HepG2 (cell line): ENCODE results near the gene FBXW12.

Experiments used
- EZH2 ChIP-seq: conservative IDR thresholded peaks from 2 replicates; pipeline ENCODE4 v1.6.1; 2012; ENCODE audit warnings: mild to moderate bottlenecking, low read depth, low read length, moderate library complexity
- GPN1 ChIP-seq: sonication (generic); formaldehyde crosslinking; IDR thresholded peaks from 2 replicates; pipeline ENCODE4 v1.5.1; 2020; ENCODE audit warnings: missing genetic modification reagents, borderline replicate concordance
- NFATC3 ChIP-seq: sonication (generic); formaldehyde crosslinking; IDR thresholded peaks from 2 replicates; pipeline ENCODE4 v1.5.1; 2020; ENCODE audit warnings: mild to moderate bottlenecking, missing genetic modification reagents
- PRDM4 ChIP-seq: sonication (generic); formaldehyde crosslinking; IDR thresholded peaks from 2 replicates; pipeline ENCODE4 v1.9.0; 2021; ENCODE audit warnings: missing genetic modification reagents, borderline replicate concordance
- TF ChIP-seq, protein P1 (sequence below): sonication (generic); formaldehyde crosslinking; IDR thresholded peaks from 2 replicates; pipeline ENCODE4 v1.4.0; 2020; ENCODE audit warnings: missing genetic modification reagents

DNA sequence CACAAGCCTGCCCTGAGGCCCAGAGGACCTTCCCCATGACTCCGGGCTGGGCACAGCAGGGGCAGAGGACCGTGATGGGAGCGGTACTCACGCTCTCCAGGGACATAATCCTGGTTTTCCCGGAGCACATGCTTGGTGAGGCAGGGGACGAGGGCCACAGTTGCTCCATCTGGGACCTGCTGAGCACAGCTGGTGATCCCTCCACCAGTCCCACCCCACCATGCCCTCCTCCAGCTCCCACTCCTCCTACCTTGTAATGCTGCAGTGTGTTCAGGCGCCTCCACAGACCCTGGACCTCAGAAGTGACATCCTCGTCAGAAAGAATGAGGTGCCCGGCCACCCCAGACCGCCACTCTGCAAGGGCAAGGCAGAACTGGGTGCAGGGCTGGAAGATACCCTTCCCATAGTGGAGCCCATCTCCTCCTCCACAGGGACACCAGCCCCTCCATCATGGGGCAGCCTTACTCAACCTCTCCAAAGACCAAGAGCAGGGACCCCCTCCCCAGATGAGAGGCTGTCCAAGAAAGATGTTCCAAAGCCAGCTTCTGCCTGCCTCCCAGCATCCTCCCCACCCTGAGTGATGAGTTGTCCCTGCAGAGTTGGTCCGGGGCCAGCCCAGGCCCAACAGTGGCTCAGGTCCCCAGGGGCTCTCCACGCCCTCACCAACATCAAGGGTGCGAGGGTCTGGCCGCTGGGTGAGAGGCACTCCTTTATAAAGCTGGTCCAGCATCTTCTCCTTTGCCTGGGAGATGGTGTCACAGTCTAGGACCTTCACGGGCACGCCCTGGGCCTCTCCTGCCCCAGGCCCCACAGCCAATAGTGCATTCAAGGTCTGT is 38.4 kb downstream of the FBXW12 start:
- TF ChIP-seq GPN1 (CRISPR knock-in tag) (no peak), NFATC3 (CRISPR knock-in tag) (no peak), PRDM4 (CRISPR knock-in tag) (no peak), EZH2 (no peak)
- TF ChIP-seq, protein P1, sequence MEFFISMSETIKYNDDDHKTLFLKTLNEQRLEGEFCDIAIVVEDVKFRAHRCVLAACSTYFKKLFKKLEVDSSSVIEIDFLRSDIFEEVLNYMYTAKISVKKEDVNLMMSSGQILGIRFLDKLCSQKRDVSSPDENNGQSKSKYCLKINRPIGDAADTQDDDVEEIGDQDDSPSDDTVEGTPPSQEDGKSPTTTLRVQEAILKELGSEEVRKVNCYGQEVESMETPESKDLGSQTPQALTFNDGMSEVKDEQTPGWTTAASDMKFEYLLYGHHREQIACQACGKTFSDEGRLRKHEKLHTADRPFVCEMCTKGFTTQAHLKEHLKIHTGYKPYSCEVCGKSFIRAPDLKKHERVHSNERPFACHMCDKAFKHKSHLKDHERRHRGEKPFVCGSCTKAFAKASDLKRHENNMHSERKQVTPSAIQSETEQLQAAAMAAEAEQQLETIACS (CRISPR knock-in tag) = no peak
